Fibroblast of lung (primary cell): Measurements from ENCODE around the gene SLC47A1. TPM values are rescaled to one million over a fixed set of nuclear protein-coding genes. Genes with fewer than 3 reads are reported as not detected.

Experiments
- DNase-seq, 2 donors: peaks; one replicate each; pipeline versions ENCODE4 v3.0.0 to v3.0.0-alpha.2; 2010; ENCODE audit warnings: low read depth in 2 of 2
- H2AFZ ChIP-seq: 2 replicates; pipeline ENCODE4 v1.5.1; 2012; ENCODE audit warnings: low read length, control low read depth, inconsistent platforms
- H3K27ac ChIP-seq: 2 replicates; pipeline ENCODE4 v1.5.1; 2011; ENCODE audit warnings: low read length, control low read depth; ENCODE audit not compliant: insufficient read depth
- H3K27me3 ChIP-seq: 2 replicates; pipeline ENCODE4 v1.5.1; 2011; ENCODE audit warnings: mild to moderate bottlenecking, low read length; ENCODE audit not compliant: control insufficient read depth, insufficient read depth
- H3K36me3 ChIP-seq: 2 replicates; pipeline ENCODE4 v1.5.1; 2011; ENCODE audit warnings: low read length; ENCODE audit not compliant: control insufficient read depth, insufficient read depth
- H3K4me1 ChIP-seq: 2 replicates; pipeline ENCODE4 v1.5.1; 2011; ENCODE audit warnings: low read length; ENCODE audit not compliant: control insufficient read depth, insufficient read depth; ENCODE audit errors: extremely low read depth
- H3K4me2 ChIP-seq: 2 replicates; pipeline ENCODE4 v1.5.1; 2011; ENCODE audit warnings: low read length, control low read depth; ENCODE audit not compliant: insufficient read depth; ENCODE audit errors: extremely low read depth
- H3K4me3 ChIP-seq, 4 experiments: fragments of 200-600 bp in 1 of 4; sonication (generic) in 1 of 4; replicated peaks in 1 of 4; 2 replicates each; pipeline ENCODE4 v1.5.1; 2011 to 2016; ENCODE audit warnings: low read length in 4 of 4, low read depth in 3 of 4, mild to moderate bottlenecking in 3 of 4, control low read depth in 2 of 4, inconsistent platforms in 1 of 4, mixed read lengths in 1 of 4; ENCODE audit not compliant: insufficient read depth in 1 of 4; ENCODE audit errors: control extremely low read depth in 1 of 4
- H3K79me2 ChIP-seq: 2 replicates; pipeline ENCODE4 v1.5.1; 2012; ENCODE audit warnings: mild to moderate bottlenecking, low read length, inconsistent platforms; ENCODE audit not compliant: control insufficient read depth, insufficient read depth
- H3K9ac ChIP-seq: 2 replicates; pipeline ENCODE4 v1.5.1; 2011; ENCODE audit warnings: mild to moderate bottlenecking, low read length, control low read depth; ENCODE audit not compliant: insufficient read depth
- H3K9me3 ChIP-seq: 2 replicates; pipeline ENCODE4 v1.5.1; 2012; ENCODE audit warnings: low read depth, low read length; ENCODE audit not compliant: control insufficient read depth, insufficient read depth
- H4K20me1 ChIP-seq: 2 replicates; pipeline ENCODE4 v1.5.1; 2011; ENCODE audit warnings: low read length; ENCODE audit not compliant: control insufficient read depth, insufficient read depth; ENCODE audit errors: extremely low read depth
- EZH2 ChIP-seq: IDR thresholded peaks from 2 replicates; pipeline ENCODE4 v1.5.1; 2012; ENCODE audit warnings: low read length, control low read depth, mild to moderate bottlenecking; ENCODE audit errors: missing control alignments
- polyA plus RNA-seq, 2 donors: library from polyadenylated mRNA; depleted of rRNA in 1 of 2; stranded (reverse) in 1 of 2; unstranded in 1 of 2; fragments of >200 nt; gene quantifications; 2 replicates each; pipeline ENCODE4 v1.2.1, GENCODE V29; 2011 to 2012; ENCODE audit warnings: missing spikeins in 1 of 2
- total RNA-seq: library from RNA; depleted of rRNA; stranded (reverse); fragments of >200 nt; gene quantifications from 2 replicates; pipeline ENCODE4 v1.2.1, GENCODE V29; 2014
- TF ChIP-seq, protein P1 (sequence below), 2 donors: IDR thresholded peaks in 1 of 2; conservative IDR thresholded peaks in 1 of 2; 1 replicate in 1 of 2; 2 replicates in 1 of 2; pipeline ENCODE4 v1.5.1; 2011 to 2012; ENCODE audit warnings: low read length in 2 of 2, control low read depth in 1 of 2, inconsistent platforms in 1 of 2, low read depth in 1 of 2, mild to moderate bottlenecking in 1 of 2

Gene SLC47A1
- total and polyA plus RNA-seq, 2 donors (not counting 1 experiment from before 2014, with no cell fraction given), result 0.12 to 0.66 TPM

DNA sequence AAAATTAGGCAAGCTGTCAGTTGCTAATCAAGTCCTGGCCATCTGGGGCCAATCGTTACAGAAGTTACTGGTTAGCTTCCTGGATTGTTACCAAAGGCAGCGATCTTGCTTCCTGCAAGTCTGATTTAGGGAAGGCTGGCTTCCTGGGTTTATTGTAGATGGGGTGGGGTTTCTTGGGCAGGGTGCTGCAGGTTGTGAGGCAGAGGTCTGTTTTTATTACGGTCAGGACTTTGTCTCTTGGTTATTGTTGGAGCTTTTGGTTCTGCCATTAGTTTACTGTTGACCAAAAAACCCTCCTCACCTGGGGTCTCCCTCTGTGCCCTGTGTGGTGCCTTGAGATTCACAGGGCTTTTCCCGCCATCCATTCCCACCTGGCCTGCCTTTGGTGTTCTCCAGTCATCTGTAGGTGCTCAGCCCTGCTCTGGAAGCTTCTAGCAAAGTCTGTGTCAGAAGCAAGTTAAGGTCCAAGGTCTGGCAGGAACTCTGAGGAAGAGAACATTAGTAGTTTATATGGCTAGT is 36.9 kb downstream of the SLC47A1 start:
- Histone ChIP-seq H3K4me2 (no peak overlapping the region), H3K27ac (no peak overlapping the region), H3K4me1 (no peaks in the 10 kb centered on the region), H3K79me2 (no peaks in the 10 kb centered on the region), H3K9ac (no peak overlapping the region), H2AFZ (no peak overlapping the region), H3K9me3 (no peaks in the 10 kb centered on the region), H4K20me1 (no peaks in the 10 kb centered on the region), H3K36me3 (no peaks in the 10 kb centered on the region), H3K27me3 (no peaks in the 10 kb centered on the region), H3K4me3 (no peak overlapping the region)
- no peak for DNase-seq
- TF ChIP-seq EZH2, result no peak
- TF ChIP-seq, protein P1, sequence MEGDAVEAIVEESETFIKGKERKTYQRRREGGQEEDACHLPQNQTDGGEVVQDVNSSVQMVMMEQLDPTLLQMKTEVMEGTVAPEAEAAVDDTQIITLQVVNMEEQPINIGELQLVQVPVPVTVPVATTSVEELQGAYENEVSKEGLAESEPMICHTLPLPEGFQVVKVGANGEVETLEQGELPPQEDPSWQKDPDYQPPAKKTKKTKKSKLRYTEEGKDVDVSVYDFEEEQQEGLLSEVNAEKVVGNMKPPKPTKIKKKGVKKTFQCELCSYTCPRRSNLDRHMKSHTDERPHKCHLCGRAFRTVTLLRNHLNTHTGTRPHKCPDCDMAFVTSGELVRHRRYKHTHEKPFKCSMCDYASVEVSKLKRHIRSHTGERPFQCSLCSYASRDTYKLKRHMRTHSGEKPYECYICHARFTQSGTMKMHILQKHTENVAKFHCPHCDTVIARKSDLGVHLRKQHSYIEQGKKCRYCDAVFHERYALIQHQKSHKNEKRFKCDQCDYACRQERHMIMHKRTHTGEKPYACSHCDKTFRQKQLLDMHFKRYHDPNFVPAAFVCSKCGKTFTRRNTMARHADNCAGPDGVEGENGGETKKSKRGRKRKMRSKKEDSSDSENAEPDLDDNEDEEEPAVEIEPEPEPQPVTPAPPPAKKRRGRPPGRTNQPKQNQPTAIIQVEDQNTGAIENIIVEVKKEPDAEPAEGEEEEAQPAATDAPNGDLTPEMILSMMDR (conservative IDR thresholded peaks at IDR 0.05 in 1 of 2, IDR thresholded peaks at IDR 0.05 in 1 of 2; ENCODE audit: low read depth in 1 of 2, low read length in 2 of 2), result no peak

DNA sequence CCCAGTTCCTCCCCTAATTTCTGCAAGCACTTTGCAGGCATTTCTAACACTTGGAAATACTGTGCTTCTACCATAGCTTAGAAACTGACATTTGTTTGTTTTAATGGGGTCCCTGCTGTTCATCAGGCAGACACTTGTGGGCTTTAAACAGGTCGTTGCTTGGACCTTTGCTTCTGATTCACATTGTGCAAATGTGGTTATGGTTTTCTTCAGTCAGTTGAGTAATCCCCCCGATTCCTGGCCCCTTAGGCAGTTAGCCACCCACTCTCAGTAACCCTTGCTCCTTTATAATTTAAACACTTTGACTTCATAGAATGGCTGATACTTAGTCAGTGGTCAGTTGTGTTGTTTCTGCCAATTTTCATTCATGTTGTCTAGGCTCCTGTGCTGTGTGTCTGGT is 39.4 kb downstream of the SLC47A1 start:
- Histone ChIP-seq H3K9ac (no peak overlapping the region), H3K4me2 (no peak overlapping the region), H3K4me3 (no peak overlapping the region), H3K36me3 (no peaks in the 10 kb centered on the region), H4K20me1 (no peaks in the 10 kb centered on the region), H3K79me2 (no peaks in the 10 kb centered on the region), H3K27me3 (no peaks in the 10 kb centered on the region), H3K4me1 (no peaks in the 10 kb centered on the region), H3K27ac (no peak overlapping the region), H2AFZ (no peak overlapping the region), H3K9me3 (no peaks in the 10 kb centered on the region)
- no peak for TF ChIP-seq EZH2
- TF ChIP-seq, protein P1 (conservative IDR thresholded peaks at IDR 0.05 in 1 of 2, IDR thresholded peaks at IDR 0.05 in 1 of 2; ENCODE audit: low read depth in 1 of 2, low read length in 2 of 2), result no peak
- peak; percentile 28 to 72 for DNase-seq

DNA sequence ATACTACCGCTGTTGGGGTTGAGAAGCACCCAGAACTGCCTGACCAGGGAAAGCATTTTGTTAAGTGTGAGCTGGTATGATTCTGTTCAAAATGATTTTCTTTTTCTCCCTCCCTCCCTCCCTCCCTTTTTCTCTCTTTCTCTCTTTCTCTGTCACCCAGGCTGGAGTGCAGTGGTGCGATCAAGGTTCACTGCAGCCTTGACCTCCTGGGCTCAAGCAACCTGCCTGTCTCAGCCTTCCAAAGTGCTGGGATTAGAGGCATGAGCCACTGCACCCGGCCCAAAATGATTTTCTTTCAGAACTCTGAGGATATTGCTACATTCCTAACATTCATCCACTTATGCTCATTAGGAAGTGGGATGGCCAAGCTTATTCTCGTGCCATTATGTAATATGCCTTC is 41.3 kb downstream of the SLC47A1 start:
- Histone ChIP-seq H4K20me1 (no peaks in the 10 kb centered on the region), H3K79me2 (no peaks in the 10 kb centered on the region), H3K9me3 (no peaks in the 10 kb centered on the region), H3K9ac (no peak overlapping the region), H3K27me3 (peaks cover 11% of the 10 kb centered on the region), H3K4me3 (no peak overlapping the region), H2AFZ (no peak overlapping the region), H3K4me2 (no peak overlapping the region), H3K36me3 (no peaks in the 10 kb centered on the region), H3K27ac (no peak overlapping the region), H3K4me1 (no peaks in the 10 kb centered on the region)
- TF ChIP-seq EZH2, result no peak
- TF ChIP-seq, protein P1 (conservative IDR thresholded peaks at IDR 0.05 in 1 of 2, IDR thresholded peaks at IDR 0.05 in 1 of 2; ENCODE audit: low read depth in 1 of 2, low read length in 2 of 2), result no peak
- no peak for DNase-seq
